Liver (tissue), 9 donors: ENCODE measurements around the gene EML1. TPM values are rescaled to one million over a fixed set of nuclear protein-coding genes. Genes with fewer than 3 reads are reported as not detected.

Experiments
- DNase-seq: peaks from one replicate; pipeline ENCODE4 v3.0.0-alpha.2; 2017; ENCODE audit warnings: low spot score
- H3K27ac ChIP-seq, 2 donors: one replicate each; pipeline ENCODE4 v1.7.0; 2013; ENCODE audit warnings: inconsistent platforms in 2 of 2, low read length in 2 of 2, control low read depth in 1 of 2, low read depth in 1 of 2, mild to moderate bottlenecking in 1 of 2
- H3K27me3 ChIP-seq, 4 donors: one replicate each; pipeline versions ENCODE4 v1.6.1 to v1.7.0; 2013; ENCODE audit warnings: low read length in 3 of 4, inconsistent platforms in 1 of 4, mild to moderate bottlenecking in 1 of 4, moderate library complexity in 1 of 4; ENCODE audit not compliant: control insufficient read depth in 4 of 4, insufficient read depth in 4 of 4
- H3K36me3 ChIP-seq, 4 donors: one replicate each; pipeline versions ENCODE4 v1.6.1 to v1.7.0; 2013; ENCODE audit warnings: low read length in 3 of 4, mild to moderate bottlenecking in 3 of 4, low read depth in 1 of 4, moderate library complexity in 1 of 4; ENCODE audit not compliant: control insufficient read depth in 4 of 4, insufficient read depth in 3 of 4
- H3K4me1 ChIP-seq, 4 donors: one replicate each; pipeline versions ENCODE4 v1.6.1 to v1.7.0; 2013; ENCODE audit warnings: low read length in 3 of 4, mild to moderate bottlenecking in 3 of 4, moderate library complexity in 1 of 4; ENCODE audit not compliant: control insufficient read depth in 4 of 4, insufficient read depth in 4 of 4
- H3K4me3 ChIP-seq, 3 donors: one replicate each; pipeline versions ENCODE4 v1.6.1 to v1.7.0; 2013; ENCODE audit warnings: low read length in 3 of 3, control low read depth in 1 of 3, low read depth in 1 of 3, mild to moderate bottlenecking in 1 of 3
- H3K9ac ChIP-seq, 2 donors: one replicate each; pipeline ENCODE4 v1.7.0; 2013; ENCODE audit warnings: low read length in 2 of 2, mild to moderate bottlenecking in 2 of 2, moderate library complexity in 2 of 2, control low read depth in 1 of 2, low read depth in 1 of 2
- H3K9me3 ChIP-seq, 4 donors: one replicate each; pipeline versions ENCODE4 v1.6.1 to v1.7.0; 2013; ENCODE audit warnings: low read length in 3 of 4; ENCODE audit not compliant: control insufficient read depth in 4 of 4
- EGR1 ChIP-seq, 2 donors: IDR thresholded peaks; 2 replicates each; pipeline ENCODE4 v1.6.1; 2016 to 2018; ENCODE audit warnings: antibody characterized with exemption in 2 of 2, low read depth in 2 of 2
- FOXA1 ChIP-seq: IDR thresholded peaks from 2 replicates; pipeline ENCODE4 v1.6.1; 2016; ENCODE audit warnings: antibody characterized with exemption
- FOXA2 ChIP-seq: IDR thresholded peaks from 2 replicates; pipeline ENCODE4 v1.6.1; 2016; ENCODE audit warnings: antibody characterized with exemption
- GABPA ChIP-seq, 2 donors: IDR thresholded peaks in 1 of 2; conservative IDR thresholded peaks in 1 of 2; 2 replicates each; pipeline ENCODE4 v1.6.1; 2016; ENCODE audit warnings: antibody characterized with exemption in 2 of 2, mild to moderate bottlenecking in 1 of 2, moderate library complexity in 1 of 2
- HNF4A ChIP-seq, 2 donors: conservative IDR thresholded peaks; 2 replicates each; pipeline ENCODE4 v1.6.1; 2016; ENCODE audit warnings: antibody characterized with exemption in 2 of 2, mild to moderate bottlenecking in 2 of 2
- HNF4G ChIP-seq: IDR thresholded peaks from 2 replicates; pipeline ENCODE4 v1.6.1; 2016; ENCODE audit warnings: antibody characterized with exemption
- JUND ChIP-seq, 2 donors: IDR thresholded peaks; 2 replicates each; pipeline ENCODE4 v1.6.1; 2016; ENCODE audit warnings: antibody characterized with exemption in 2 of 2
- NR2F2 ChIP-seq: IDR thresholded peaks from 2 replicates; pipeline ENCODE4 v1.6.1; 2016; ENCODE audit warnings: antibody characterized with exemption
- RAD21 ChIP-seq, 2 donors: IDR thresholded peaks; 2 replicates each; pipeline ENCODE4 v1.6.1; 2016; ENCODE audit warnings: antibody characterized with exemption in 2 of 2, mild to moderate bottlenecking in 2 of 2
- RXRA ChIP-seq, 2 donors: IDR thresholded peaks; 2 replicates each; pipeline ENCODE4 v1.6.1; 2017 to 2018; ENCODE audit warnings: antibody characterized with exemption in 2 of 2, mild to moderate bottlenecking in 1 of 2
- TAF1 ChIP-seq: conservative IDR thresholded peaks from 2 replicates; pipeline ENCODE4 v1.6.1; 2016; ENCODE audit warnings: antibody characterized with exemption, mild to moderate bottlenecking
- YY1 ChIP-seq: IDR thresholded peaks from 2 replicates; pipeline ENCODE4 v1.6.1; 2016; ENCODE audit warnings: antibody characterized with exemption, mild to moderate bottlenecking
- WGBS: extraction: QIAGEN DNeasy Blood & Tissue Kit; methylation state at CpG from one replicate; pipeline ENCODE4 v1.1.7; 2013; 5-methylcytosine and 5-hydroxymethylcytosine counted together
- polyA plus RNA-seq, 2 donors: library from polyadenylated mRNA; stranded (reverse) in 1 of 2; unstranded in 1 of 2; fragments of 200-250 nt in 1 of 2; fragments of >200 nt in 1 of 2; fragmentation: Nextera tagmentation in 1 of 2; extraction: Ambion mirVana in 1 of 2; gene quantifications; one replicate each; pipeline versions ENCODE4 v1.2.1 to v1.2.3, GENCODE V29; 2013 to 2015
- total RNA-seq, 2 donors: library from RNA; depleted of rRNA; stranded (reverse); fragments of >200 nt; gene quantifications; one replicate each; pipeline ENCODE4 v1.2.3, GENCODE V29; 2014
- TF ChIP-seq, protein P1 (sequence below): fragments of 150-350 bp; IDR thresholded peaks from 2 replicates; pipeline ENCODE4 v1.5.1; 2017; ENCODE audit warnings: improper control_type of control experiment, low read depth, low read length; ENCODE audit not compliant: missing input control
- TF ChIP-seq, protein P2 (sequence below): IDR thresholded peaks from 2 replicates; pipeline ENCODE4 v1.6.1; 2016; ENCODE audit warnings: antibody characterized with exemption
- TF ChIP-seq, protein P3 (sequence below): IDR thresholded peaks from 2 replicates; pipeline ENCODE4 v1.6.1; 2016; ENCODE audit warnings: antibody characterized with exemption
- TF ChIP-seq, protein P4 (sequence below): IDR thresholded peaks from 2 replicates; pipeline ENCODE4 v1.6.1; 2016; ENCODE audit warnings: antibody characterized with exemption, mild to moderate bottlenecking
- donor health status: healthy.
- donor health status: healthy.
- donor health status: healthy.
- donor health status: healthy.
- donor health status: healthy.

Gene EML1
- total and polyA plus RNA-seq, 4 donors = 2.7 to 14.6 (median 4.6) TPM

DNA sequence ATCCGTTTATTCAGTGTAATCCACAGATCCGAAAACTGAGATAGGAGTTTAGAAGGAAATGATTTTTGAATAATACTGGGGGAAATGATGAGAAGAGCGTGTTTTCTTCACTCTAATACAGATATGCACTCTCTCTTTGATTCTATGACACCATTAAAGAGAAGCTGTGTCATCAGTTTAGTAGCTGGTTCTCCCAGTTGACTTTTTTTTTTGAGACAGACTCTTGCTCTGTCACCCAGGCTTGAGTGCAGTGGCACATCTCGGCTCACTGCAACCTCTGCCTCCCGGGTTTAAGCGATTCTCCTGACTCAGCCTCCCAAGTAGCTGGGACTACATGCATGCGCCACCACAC, 48.4 kb upstream of the EML1 start (continued):
- TF ChIP-seq, protein P1, sequence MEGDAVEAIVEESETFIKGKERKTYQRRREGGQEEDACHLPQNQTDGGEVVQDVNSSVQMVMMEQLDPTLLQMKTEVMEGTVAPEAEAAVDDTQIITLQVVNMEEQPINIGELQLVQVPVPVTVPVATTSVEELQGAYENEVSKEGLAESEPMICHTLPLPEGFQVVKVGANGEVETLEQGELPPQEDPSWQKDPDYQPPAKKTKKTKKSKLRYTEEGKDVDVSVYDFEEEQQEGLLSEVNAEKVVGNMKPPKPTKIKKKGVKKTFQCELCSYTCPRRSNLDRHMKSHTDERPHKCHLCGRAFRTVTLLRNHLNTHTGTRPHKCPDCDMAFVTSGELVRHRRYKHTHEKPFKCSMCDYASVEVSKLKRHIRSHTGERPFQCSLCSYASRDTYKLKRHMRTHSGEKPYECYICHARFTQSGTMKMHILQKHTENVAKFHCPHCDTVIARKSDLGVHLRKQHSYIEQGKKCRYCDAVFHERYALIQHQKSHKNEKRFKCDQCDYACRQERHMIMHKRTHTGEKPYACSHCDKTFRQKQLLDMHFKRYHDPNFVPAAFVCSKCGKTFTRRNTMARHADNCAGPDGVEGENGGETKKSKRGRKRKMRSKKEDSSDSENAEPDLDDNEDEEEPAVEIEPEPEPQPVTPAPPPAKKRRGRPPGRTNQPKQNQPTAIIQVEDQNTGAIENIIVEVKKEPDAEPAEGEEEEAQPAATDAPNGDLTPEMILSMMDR = no peak
- TF ChIP-seq YY1 = no peak
- no peak for TF ChIP-seq HNF4A (conservative IDR thresholded peaks at IDR 0.05)

DNA sequence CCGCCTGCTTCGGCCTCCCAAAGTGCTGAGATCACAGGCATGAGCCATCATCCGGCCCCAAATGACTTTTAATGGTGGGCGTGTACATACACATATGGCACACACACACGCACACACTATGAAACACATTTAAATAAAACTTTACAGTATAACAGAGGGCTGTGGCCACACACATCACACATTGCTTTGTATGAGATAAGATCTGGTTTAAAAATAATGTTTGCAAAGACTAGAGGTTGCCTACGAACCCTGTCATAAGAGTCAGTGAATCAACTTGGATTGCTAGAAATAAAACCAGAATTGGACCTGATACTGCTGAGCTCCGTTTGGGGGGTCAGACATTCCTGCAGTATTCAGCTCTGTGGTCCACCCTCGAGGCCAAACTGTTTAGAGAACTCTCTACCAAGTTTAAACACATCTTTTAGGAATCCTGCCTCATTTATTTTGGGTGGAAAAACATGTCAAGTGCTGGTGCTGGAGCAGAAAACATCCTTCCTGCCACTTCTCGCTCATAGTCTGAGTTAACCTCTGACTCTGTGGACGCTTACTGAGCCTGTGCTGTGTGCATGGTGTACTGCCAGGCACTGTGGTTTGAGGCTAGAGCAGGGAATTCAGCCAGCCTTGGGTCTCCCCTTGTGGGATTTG, 47.8 kb upstream of the EML1 start:
- 67% methylated on average over 10 of the region's 10 CpGs for WGBS
- no peak overlapping the region for H3K4me3 ChIP-seq
- H3K27me3 ChIP-seq = peaks cover 0 to 1% (median 0%) of the 10 kb centered on the region in 4 donors
- TF ChIP-seq HNF4G = no peak
- no peak for TF ChIP-seq GABPA (IDR thresholded peaks at IDR 0.05 in 1 of 2, conservative IDR thresholded peaks at IDR 0.05 in 1 of 2)
- TF ChIP-seq, protein P2, sequence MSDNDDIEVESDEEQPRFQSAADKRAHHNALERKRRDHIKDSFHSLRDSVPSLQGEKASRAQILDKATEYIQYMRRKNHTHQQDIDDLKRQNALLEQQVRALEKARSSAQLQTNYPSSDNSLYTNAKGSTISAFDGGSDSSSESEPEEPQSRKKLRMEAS = no peak
- TF ChIP-seq, protein P3, sequence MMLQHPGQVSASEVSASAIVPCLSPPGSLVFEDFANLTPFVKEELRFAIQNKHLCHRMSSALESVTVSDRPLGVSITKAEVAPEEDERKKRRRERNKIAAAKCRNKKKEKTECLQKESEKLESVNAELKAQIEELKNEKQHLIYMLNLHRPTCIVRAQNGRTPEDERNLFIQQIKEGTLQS = no peak
- peak; percentile 74 for TF ChIP-seq NR2F2
- no peak for TF ChIP-seq RAD21 (IDR thresholded peaks at IDR 0.05)
- no peak for TF ChIP-seq YY1
- TF ChIP-seq FOXA1 = no peak
- TF ChIP-seq, protein P4, sequence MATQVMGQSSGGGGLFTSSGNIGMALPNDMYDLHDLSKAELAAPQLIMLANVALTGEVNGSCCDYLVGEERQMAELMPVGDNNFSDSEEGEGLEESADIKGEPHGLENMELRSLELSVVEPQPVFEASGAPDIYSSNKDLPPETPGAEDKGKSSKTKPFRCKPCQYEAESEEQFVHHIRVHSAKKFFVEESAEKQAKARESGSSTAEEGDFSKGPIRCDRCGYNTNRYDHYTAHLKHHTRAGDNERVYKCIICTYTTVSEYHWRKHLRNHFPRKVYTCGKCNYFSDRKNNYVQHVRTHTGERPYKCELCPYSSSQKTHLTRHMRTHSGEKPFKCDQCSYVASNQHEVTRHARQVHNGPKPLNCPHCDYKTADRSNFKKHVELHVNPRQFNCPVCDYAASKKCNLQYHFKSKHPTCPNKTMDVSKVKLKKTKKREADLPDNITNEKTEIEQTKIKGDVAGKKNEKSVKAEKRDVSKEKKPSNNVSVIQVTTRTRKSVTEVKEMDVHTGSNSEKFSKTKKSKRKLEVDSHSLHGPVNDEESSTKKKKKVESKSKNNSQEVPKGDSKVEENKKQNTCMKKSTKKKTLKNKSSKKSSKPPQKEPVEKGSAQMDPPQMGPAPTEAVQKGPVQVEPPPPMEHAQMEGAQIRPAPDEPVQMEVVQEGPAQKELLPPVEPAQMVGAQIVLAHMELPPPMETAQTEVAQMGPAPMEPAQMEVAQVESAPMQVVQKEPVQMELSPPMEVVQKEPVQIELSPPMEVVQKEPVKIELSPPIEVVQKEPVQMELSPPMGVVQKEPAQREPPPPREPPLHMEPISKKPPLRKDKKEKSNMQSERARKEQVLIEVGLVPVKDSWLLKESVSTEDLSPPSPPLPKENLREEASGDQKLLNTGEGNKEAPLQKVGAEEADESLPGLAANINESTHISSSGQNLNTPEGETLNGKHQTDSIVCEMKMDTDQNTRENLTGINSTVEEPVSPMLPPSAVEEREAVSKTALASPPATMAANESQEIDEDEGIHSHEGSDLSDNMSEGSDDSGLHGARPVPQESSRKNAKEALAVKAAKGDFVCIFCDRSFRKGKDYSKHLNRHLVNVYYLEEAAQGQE = no peak
- DNase-seq = no peak
- H3K4me1 ChIP-seq = peaks cover 0 to 5% (median 0%) of the 10 kb centered on the region in 4 donors
- no peaks in the 10 kb centered on the region for H3K36me3 ChIP-seq
- H3K9ac ChIP-seq = no peak overlapping the region
- H3K27ac ChIP-seq = peak overlapping the region; percentile 6 to 44
- no peaks in the 10 kb centered on the region for H3K9me3 ChIP-seq

DNA sequence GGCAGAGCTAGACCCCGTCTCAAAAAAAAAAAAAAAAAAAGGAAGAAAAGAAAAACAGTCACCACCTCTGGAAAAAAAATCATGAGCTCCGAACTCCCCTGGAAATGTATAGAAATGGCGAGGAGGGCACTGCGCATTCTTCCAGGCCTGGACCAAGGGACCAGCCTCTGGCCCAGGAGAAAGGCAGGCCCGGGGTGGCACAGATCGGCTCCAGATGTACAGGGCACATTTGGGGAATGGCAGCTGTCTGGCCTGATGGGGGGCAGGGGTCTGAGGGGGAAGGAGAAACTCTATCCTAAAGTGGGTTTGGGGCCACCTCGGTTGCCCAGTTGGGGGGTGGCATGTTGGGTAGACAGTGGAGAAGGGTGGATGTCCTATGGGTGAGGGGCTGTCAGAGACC, 46.0 kb upstream of the EML1 start:
- Histone ChIP-seq H3K9me3 (no peaks in the 10 kb centered on the region), H3K9ac (no peak overlapping the region), H3K27ac (no peak overlapping the region), H3K4me1 (peaks cover 0 to 5% (median 1%) of the 10 kb centered on the region in 4 donors), H3K36me3 (no peaks in the 10 kb centered on the region), H3K4me3 (no peak overlapping the region), H3K27me3 (peaks cover 0 to 6% (median 0%) of the 10 kb centered on the region in 4 donors)
- no peak for DNase-seq
- 84% methylated on average over 7 of the region's 7 CpGs for WGBS
- no peak for TF ChIP-seq JUND (IDR thresholded peaks at IDR 0.05)
- TF ChIP-seq, protein P4 = no peak
- TF ChIP-seq, protein P3 = no peak
- no peak for TF ChIP-seq NR2F2
- no peak for TF ChIP-seq FOXA2
- no peak for TF ChIP-seq YY1
- TF ChIP-seq EGR1 (IDR thresholded peaks at IDR 0.05; ENCODE audit: low read depth in 2 of 2) = no peak
- TF ChIP-seq, protein P1 = no peak
- TF ChIP-seq TAF1 = no peak
- no peak for TF ChIP-seq FOXA1
- no peak for TF ChIP-seq RXRA (IDR thresholded peaks at IDR 0.05)
- TF ChIP-seq, protein P2 = no peak
- no peak for TF ChIP-seq HNF4G
- TF ChIP-seq HNF4A (conservative IDR thresholded peaks at IDR 0.05) = no peak
